ENCODE results near the gene DLG1. TPM values are rescaled to one million over a fixed set of nuclear protein-coding genes. Genes with fewer than 3 reads are reported as not detected.
"Not testable (repeated sequence)": the region's sequence is repeated elsewhere in the genome, so short reads cannot be mapped to it uniquely, and the experiment has no call there.

DLG1 gene
- total and polyA plus RNA-seq, 2 donors (not counting 1 experiment from before 2014, with no cell fraction given): 47.7 to 53.0 TPM

DNA sequence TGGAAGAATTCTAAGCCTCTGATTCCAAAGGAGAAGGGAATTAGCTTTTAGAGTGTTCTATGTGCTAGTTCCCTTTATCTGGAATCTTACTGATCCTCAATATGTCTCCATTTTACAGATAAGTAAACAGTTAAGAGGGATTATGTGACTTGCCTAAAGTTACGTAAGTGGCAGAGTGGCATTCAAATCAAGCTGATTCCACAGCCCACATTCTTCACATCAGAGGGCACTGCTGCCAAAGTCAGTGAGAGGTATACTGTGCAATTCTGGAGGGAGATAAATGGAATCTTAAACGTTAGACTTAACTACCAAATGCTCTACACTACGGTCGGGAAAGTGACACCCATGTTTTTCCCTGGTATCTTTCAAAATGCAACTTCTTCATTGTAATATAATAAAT, 257.8 kb downstream of the DLG1 start:
- H3K9ac ChIP-seq (ENCODE audit: insufficient read depth, low read length): no peak overlapping the region
- no peaks in the 10 kb centered on the region for H3K36me3 ChIP-seq (ENCODE audit: control insufficient read depth, insufficient read depth, low read length)
- no peak for DNase-seq (ENCODE audit: low read depth in 2 of 2)
- no peaks in the 10 kb centered on the region for H3K9me3 ChIP-seq (ENCODE audit: control insufficient read depth, insufficient read depth, low read depth, low read length)
- no peak overlapping the region for H2AFZ ChIP-seq (ENCODE audit: low read length)
- no peaks in the 10 kb centered on the region for H4K20me1 ChIP-seq (ENCODE audit: control insufficient read depth, extremely low read depth, insufficient read depth, low read length)
- H3K4me3 ChIP-seq (replicated peaks in 1 of 4; ENCODE audit: control extremely low read depth in 1 of 4, insufficient read depth in 1 of 4, low read depth in 3 of 4, low read length in 4 of 4): no peak overlapping the region
- TF ChIP-seq, protein P1, sequence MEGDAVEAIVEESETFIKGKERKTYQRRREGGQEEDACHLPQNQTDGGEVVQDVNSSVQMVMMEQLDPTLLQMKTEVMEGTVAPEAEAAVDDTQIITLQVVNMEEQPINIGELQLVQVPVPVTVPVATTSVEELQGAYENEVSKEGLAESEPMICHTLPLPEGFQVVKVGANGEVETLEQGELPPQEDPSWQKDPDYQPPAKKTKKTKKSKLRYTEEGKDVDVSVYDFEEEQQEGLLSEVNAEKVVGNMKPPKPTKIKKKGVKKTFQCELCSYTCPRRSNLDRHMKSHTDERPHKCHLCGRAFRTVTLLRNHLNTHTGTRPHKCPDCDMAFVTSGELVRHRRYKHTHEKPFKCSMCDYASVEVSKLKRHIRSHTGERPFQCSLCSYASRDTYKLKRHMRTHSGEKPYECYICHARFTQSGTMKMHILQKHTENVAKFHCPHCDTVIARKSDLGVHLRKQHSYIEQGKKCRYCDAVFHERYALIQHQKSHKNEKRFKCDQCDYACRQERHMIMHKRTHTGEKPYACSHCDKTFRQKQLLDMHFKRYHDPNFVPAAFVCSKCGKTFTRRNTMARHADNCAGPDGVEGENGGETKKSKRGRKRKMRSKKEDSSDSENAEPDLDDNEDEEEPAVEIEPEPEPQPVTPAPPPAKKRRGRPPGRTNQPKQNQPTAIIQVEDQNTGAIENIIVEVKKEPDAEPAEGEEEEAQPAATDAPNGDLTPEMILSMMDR (conservative IDR thresholded peaks at IDR 0.05 in 1 of 2, IDR thresholded peaks at IDR 0.05 in 1 of 2; ENCODE audit: low read depth in 1 of 2, low read length in 2 of 2): no peak
- TF ChIP-seq EZH2 (IDR thresholded peaks at IDR 0.05; ENCODE audit: low read length, missing control alignments): no peak
- no peaks in the 10 kb centered on the region for H3K4me1 ChIP-seq (ENCODE audit: control insufficient read depth, extremely low read depth, insufficient read depth, low read length)
- no peak overlapping the region for H3K4me2 ChIP-seq (ENCODE audit: extremely low read depth, insufficient read depth, low read length)
- no peak overlapping the region for H3K27ac ChIP-seq (ENCODE audit: insufficient read depth, low read length)
- H3K27me3 ChIP-seq (ENCODE audit: control insufficient read depth, insufficient read depth, low read length): no peaks in the 10 kb centered on the region
- H3K79me2 ChIP-seq (ENCODE audit: control insufficient read depth, insufficient read depth, low read length): no peaks in the 10 kb centered on the region

DNA sequence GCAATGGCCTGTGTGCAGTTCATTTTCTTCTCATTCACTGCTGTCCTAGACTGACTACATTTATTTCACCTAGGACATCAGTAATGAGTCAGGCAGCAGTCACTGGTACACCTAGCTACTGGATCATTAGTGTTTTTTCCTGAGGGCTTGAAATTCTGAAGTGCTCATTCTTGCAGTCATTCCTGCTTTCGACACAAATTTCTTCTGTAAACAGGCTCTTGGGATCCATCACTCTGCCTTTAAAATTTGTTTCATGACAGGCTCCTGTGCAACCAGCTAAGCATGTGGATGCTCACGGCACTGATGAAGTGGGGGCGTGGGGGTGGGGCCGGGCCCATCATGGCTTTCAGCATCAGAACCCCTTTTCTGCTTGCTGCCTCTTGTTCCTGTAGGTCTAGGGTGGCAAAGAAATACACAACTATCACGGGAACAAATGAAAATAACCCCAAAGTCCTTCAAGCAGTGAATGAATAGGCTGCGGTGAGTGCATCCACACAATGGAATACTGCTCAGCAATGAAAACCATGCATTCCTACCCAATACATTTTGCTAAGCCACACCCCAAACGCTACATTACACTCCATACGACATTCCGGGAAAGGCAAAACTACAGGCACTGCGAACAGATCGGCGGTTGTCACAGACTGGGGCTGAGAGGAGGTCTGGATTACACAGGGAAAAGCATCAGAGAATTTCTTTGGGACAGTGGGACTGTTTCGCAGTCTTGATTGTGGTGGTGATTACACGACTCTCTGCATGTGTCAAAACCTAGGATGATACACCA, 259.5 kb downstream of the DLG1 start:
- no peaks in the 10 kb centered on the region for H3K9me3 ChIP-seq (ENCODE audit: control insufficient read depth, insufficient read depth, low read depth, low read length)
- H2AFZ ChIP-seq (ENCODE audit: low read length): no peak overlapping the region
- no peak for DNase-seq (ENCODE audit: low read depth in 2 of 2)
- H3K4me1 ChIP-seq (ENCODE audit: control insufficient read depth, extremely low read depth, insufficient read depth, low read length): no peaks in the 10 kb centered on the region
- no peaks in the 10 kb centered on the region for H3K79me2 ChIP-seq (ENCODE audit: control insufficient read depth, insufficient read depth, low read length)
- no peaks in the 10 kb centered on the region for H3K27me3 ChIP-seq (ENCODE audit: control insufficient read depth, insufficient read depth, low read length)
- TF ChIP-seq EZH2 (IDR thresholded peaks at IDR 0.05; ENCODE audit: low read length, missing control alignments): no peak
- TF ChIP-seq, protein P1 (conservative IDR thresholded peaks at IDR 0.05 in 1 of 2, IDR thresholded peaks at IDR 0.05 in 1 of 2; ENCODE audit: low read depth in 1 of 2, low read length in 2 of 2): no peak
- no peaks in the 10 kb centered on the region for H4K20me1 ChIP-seq (ENCODE audit: control insufficient read depth, extremely low read depth, insufficient read depth, low read length)
- H3K4me3 ChIP-seq (replicated peaks in 1 of 4; ENCODE audit: control extremely low read depth in 1 of 4, insufficient read depth in 1 of 4, low read depth in 3 of 4, low read length in 4 of 4): no peak overlapping the region
- H3K36me3 ChIP-seq (ENCODE audit: control insufficient read depth, insufficient read depth, low read length): no peaks in the 10 kb centered on the region
- H3K27ac ChIP-seq (ENCODE audit: insufficient read depth, low read length): no peak overlapping the region
- H3K9ac ChIP-seq (ENCODE audit: insufficient read depth, low read length): no peak overlapping the region
- no peak overlapping the region for H3K4me2 ChIP-seq (ENCODE audit: extremely low read depth, insufficient read depth, low read length)

DNA sequence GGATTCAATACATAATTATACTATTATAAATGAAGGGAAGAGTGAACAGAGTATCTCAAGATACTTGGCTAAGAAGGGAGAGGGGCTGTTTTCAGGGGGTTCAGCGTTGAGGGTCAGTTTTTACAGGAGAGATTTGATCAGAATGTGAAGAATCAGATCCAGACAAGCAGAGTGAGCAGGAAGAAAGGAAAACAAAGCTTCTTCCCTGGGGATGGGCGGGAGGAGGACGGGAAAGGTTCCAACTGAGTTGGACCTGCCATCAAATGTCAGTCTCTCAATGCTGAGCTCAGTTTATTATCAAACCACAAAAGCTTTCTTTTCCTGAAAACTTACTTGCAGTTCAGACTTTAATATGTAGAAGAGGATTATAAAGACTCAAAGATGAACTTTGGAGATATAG, 262.8 kb downstream of the DLG1 start:
- no peak for TF ChIP-seq EZH2 (IDR thresholded peaks at IDR 0.05; ENCODE audit: low read length, missing control alignments)
- TF ChIP-seq, protein P1 (conservative IDR thresholded peaks at IDR 0.05 in 1 of 2, IDR thresholded peaks at IDR 0.05 in 1 of 2; ENCODE audit: low read depth in 1 of 2, low read length in 2 of 2): no peak
- H3K4me2 ChIP-seq (ENCODE audit: extremely low read depth, insufficient read depth, low read length): no peak overlapping the region
- no peaks in the 10 kb centered on the region for H3K36me3 ChIP-seq (ENCODE audit: control insufficient read depth, insufficient read depth, low read length)
- no peaks in the 10 kb centered on the region for H4K20me1 ChIP-seq (ENCODE audit: control insufficient read depth, extremely low read depth, insufficient read depth, low read length)
- no peak for DNase-seq (ENCODE audit: low read depth in 2 of 2)
- no peaks in the 10 kb centered on the region for H3K27me3 ChIP-seq (ENCODE audit: control insufficient read depth, insufficient read depth, low read length)
- H3K9me3 ChIP-seq (ENCODE audit: control insufficient read depth, insufficient read depth, low read depth, low read length): no peaks in the 10 kb centered on the region
- H3K79me2 ChIP-seq (ENCODE audit: control insufficient read depth, insufficient read depth, low read length): no peaks in the 10 kb centered on the region
- H2AFZ ChIP-seq (ENCODE audit: low read length): no peak overlapping the region
- H3K4me1 ChIP-seq (ENCODE audit: control insufficient read depth, extremely low read depth, insufficient read depth, low read length): peaks cover 13% of the 10 kb centered on the region
- no peak overlapping the region for H3K4me3 ChIP-seq (replicated peaks in 1 of 4; ENCODE audit: control extremely low read depth in 1 of 4, insufficient read depth in 1 of 4, low read depth in 3 of 4, low read length in 4 of 4)
- no peak overlapping the region for H3K9ac ChIP-seq (ENCODE audit: insufficient read depth, low read length)
- H3K27ac ChIP-seq (ENCODE audit: insufficient read depth, low read length): no peak overlapping the region

DNA sequence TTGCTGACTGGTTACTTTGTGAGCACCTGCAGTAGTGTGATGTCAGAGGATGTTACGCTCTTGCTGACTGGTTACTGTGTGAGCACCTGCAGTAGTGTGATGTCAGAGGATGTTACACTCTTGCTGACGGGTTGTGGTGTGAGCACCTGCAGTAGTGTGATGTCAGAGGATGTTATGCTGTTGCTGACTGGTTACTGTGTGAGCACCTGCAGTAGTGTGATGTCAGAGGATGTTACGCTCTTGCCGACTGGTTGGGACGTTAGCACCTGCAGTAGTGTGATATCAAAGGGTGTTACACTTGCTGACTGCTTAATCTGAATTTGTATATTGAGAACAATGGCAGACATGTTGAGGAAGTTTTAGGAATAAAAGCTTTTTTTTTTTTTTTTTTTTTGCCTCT, 263.6 kb downstream of the DLG1 start:
- H3K9me3 ChIP-seq (ENCODE audit: control insufficient read depth, insufficient read depth, low read depth, low read length): not testable (repeated sequence)

More for the DNA sequence above, 263.6 kb downstream of the DLG1 start:
- H3K4me3 ChIP-seq (replicated peaks in 1 of 4; ENCODE audit: control extremely low read depth in 1 of 4, insufficient read depth in 1 of 4, low read depth in 3 of 4, low read length in 4 of 4); H3K9ac ChIP-seq (ENCODE audit: insufficient read depth, low read length); H3K79me2 ChIP-seq (ENCODE audit: control insufficient read depth, insufficient read depth, low read length); H2AFZ ChIP-seq (ENCODE audit: low read length); H3K4me2 ChIP-seq (ENCODE audit: extremely low read depth, insufficient read depth, low read length); H3K36me3 ChIP-seq (ENCODE audit: control insufficient read depth, insufficient read depth, low read length); H3K27me3 ChIP-seq (ENCODE audit: control insufficient read depth, insufficient read depth, low read length); H4K20me1 ChIP-seq (ENCODE audit: control insufficient read depth, extremely low read depth, insufficient read depth, low read length); H3K27ac ChIP-seq (ENCODE audit: insufficient read depth, low read length): not testable (repeated sequence)
- peak in 1 of 2 donors; percentile 39 for DNase-seq (ENCODE audit: low read depth in 2 of 2)
- H3K4me1 ChIP-seq (ENCODE audit: control insufficient read depth, extremely low read depth, insufficient read depth, low read length): peaks cover 14% of the 10 kb centered on the region

All from fibroblast of lung (primary cell).